GM21619 (cell line): ENCODE results near the gene TMEM170B.
"Not testable (repeated sequence)": the region's sequence is repeated elsewhere in the genome, so short reads cannot be mapped to it uniquely, and the experiment has no call there.

Experiments used
- ATAC-seq: cut with Tn5 transposase; IDR thresholded peaks from one replicate; pipeline ENCODE4 v1.9.1; 2021; ENCODE audit not compliant: unreplicated experiment

The TMEM170B gene

DNA sequence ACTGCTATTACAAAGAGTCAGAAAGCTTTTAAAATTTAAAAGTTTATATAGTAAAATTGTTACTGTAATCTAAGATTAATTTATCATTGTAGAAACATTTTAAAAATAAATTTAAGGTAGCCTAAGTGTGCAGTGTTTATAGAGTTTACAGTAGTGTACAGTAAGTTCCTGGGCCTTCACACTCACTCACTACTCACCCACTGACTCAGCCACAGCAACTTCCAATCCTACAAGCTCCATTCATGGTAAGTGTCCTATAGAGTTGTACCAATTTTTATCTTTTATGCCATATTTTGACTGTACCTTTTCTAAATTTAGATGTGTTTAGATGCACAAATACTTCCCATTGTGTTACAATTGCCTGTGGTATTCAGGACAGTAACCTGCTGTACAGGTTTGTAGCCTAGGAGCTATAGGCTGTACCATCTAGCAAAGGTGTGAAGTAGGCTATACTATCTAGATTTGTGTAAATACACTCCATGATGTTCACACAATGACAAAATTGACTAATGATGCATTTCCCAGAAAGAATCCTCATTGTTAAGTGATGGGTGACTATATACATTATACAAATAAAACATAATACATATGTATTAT lies 10.2 kb upstream of the TMEM170B start:
- no peak for ATAC-seq

GRCh38 chr6:11528996-11529395 lies 8.6 kb upstream of the TMEM170B start:
- ATAC-seq = no peak

DNA sequence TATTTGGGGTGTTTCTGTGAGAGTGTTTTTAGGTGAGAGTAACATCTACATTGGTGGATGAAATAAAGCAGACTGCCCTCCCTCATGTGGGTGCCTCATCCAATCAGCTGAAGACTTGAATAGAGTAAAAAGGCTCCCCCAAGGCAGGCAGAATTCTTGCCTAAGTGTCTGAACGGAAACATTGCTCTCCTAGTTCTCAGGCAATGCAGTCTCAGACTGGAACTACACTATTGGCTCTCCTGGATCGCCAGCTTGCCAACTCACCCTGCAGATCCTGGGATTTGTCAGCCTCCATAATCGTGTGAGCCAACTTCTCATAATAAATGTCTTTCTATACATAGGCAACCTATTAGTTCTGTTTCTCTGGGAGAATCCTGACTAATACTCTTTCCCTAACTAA lies 5.5 kb upstream of the TMEM170B start:
- ATAC-seq = no peak

GRCh38 chr6:11534561-11534960 lies 3.0 kb upstream of the TMEM170B start:
- no peak for ATAC-seq

- ATAC-seq = no peak
Observed at GRCh38 chr6:11535801-11536230, 1.7 kb upstream of the TMEM170B start.

DNA sequence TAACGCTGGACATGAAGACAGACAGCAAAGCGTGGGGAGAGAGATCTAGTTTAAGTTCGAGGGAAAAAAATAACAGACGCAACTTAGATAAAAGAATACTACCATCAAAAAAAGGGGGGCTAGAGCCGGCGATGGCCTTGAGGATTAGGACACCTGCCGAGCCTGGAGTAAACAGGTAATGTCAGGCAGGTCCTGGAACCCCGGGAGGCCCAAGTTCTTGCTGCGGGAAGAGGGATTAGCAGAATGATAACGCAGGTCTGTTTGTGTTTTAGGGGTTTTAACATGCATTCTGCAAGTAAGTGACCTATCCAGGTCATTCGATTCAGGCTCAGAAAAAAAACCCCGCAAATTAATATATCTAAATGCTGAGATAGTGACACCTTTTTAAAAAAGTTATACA lies 754 bp upstream of the TMEM170B start:
- no peak for ATAC-seq

- ATAC-seq = peak; percentile 24
Observed at GRCh38 chr6:11538052-11538818, 686 bp downstream of the TMEM170B start.

DNA sequence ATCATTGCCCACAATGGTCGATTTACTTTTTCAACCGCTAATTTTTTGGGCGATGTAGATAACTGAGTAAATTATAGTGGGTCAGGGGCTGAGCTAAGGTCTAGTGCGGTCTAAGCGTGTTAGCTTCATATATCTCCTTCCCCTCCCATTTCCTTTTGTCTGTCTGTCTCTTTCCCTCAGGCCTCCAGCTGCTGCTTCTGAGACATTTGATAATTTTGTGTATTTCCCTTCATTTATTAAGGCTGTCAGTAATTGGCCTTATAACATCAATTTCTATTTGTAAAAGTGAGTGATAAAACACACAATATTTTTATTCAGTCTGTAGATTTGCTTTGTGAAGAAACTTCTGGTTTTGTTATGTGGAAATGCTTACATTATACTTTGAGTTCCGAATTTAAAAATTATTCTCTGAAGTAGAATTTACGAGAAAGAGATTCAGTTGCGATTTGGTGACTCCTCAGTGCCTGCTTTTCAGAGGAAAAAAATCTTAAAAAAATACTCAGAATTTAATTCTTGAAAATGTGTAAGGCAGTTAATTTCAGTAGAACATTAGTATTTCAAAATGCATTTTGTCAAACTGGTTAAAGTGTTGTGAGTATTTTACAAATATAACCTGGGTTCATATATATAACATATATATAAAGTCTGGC lies 1.4 kb downstream of the TMEM170B start:
- no peak for ATAC-seq

DNA sequence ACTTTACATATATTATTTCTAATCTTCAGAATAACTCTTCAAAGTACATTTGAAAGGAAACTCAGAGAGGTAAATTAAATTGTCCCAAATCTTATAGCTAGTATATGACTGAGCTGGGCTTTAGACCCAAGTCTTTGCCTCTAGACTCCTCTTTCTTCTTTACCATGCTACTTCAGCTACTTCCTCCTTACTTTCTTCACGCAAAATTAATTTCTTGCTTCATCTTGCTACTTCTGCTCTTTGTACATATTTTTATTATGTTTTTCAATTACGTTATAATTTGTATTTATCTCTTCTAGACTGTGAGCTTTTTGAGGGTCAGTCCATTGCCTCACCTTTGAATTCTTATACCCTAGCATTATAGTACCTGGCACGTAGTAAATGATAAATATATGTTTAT lies 5.3 kb downstream of the TMEM170B start:
- no peak for ATAC-seq

GRCh38 chr6:11543919-11544518 lies 6.5 kb downstream of the TMEM170B start:
- no peak for ATAC-seq

DNA sequence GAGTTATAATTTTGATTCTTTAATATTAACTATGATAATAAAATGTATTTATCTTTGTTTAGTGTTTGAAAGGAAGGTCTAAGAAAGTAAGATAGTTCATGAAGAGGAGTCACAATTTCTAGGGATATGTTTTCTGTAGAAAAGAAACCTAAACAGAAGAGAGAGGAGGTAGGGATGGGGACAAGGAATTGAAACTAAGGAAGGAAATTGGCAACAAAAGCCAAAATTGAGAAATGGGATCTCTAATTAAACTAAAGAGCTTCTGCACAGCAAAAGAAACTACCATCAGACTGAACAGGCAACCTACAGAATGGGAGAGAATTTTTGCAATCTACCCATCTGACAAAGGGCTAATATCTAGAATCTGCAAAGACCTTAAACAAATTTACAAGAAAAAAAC lies 10.3 kb downstream of the TMEM170B start:
- ATAC-seq = not testable (repeated sequence)

- ATAC-seq = not testable (repeated sequence)
Observed at GRCh38 chr6:11548578-11548977, 11.0 kb downstream of the TMEM170B start.

- no peak for ATAC-seq
Observed at GRCh38 chr6:11551053-11551452, 13.5 kb downstream of the TMEM170B start.

DNA sequence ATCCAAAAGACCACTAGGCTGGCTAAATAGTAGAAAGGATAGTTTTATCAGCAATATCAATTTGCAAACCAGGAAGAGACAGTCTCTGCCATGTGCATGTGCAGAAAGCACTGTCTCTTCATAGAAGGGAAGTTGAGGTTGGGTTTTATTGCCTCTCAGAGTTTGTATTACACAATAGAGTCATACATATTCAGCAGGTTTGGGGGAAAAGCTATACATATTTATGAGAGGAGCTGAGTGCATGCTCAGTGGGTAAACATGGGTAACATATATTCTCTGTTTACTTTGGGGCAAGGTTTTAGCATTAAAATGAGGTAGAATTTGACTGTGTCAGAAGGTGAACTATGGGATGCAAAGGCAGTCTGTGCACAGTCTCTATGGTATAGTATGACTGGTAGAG lies 14.9 kb downstream of the TMEM170B start:
- no peak for ATAC-seq

DNA sequence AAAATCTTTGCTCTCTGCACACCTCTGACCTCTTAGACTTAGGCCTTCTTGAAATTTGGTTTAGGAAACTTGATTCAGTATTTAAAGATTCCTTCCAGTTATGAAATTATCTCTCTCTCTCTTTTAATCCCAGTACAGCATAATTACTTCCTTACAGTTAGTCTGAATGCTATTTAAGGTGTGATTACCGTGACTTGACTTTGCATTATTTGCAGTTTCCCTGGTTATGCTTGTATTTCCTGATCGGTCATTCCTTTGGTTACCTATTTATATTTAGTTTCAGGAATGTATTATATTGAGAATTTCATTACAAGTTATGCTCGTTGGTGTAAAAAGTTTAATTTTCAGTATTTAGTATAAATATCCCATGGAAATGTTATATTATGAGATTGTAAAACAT lies 16.3 kb downstream of the TMEM170B start:
- no peak for ATAC-seq

- ATAC-seq = no peak
Observed at GRCh38 chr6:11556309-11556708, 18.8 kb downstream of the TMEM170B start.

DNA sequence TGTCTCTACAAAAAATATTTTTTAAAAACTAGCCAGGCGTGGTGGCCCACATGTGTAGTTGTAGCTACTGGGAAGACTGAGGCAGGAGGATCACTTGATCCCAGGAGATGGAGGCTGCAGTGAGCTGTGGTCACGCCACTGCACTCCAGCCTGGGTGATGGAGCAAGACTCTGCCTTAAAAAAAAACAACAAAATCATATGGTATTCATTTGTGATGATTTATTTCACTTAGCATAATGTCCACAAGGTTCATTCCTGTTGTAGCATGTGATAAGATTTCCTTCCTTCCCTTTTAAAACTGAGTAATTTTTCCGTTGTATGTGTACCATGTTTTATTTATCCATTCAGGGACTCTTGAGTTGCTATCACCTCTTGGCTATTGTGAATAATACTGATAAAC lies 26.2 kb downstream of the TMEM170B start:
- no peak for ATAC-seq

DNA sequence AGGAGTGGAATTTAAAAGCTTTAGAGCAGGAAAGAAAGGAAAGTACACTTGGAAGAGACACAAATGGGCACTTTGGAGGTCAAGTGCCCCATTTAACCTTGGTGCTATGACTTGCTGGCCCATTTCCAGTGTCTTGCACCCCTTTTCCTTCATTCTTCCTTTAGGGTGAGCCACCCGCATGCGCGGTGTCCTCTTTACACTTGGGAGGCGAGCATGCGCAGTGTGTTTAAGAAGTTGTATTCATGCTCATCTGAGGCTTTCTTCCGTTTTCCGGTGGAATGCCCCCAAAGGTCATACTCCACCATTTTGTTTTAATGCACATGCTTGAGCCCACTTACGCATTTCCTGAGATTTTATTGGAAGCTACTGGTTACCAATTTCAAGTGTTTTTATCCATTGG lies 29.1 kb downstream of the TMEM170B start:
- ATAC-seq = no peak

DNA sequence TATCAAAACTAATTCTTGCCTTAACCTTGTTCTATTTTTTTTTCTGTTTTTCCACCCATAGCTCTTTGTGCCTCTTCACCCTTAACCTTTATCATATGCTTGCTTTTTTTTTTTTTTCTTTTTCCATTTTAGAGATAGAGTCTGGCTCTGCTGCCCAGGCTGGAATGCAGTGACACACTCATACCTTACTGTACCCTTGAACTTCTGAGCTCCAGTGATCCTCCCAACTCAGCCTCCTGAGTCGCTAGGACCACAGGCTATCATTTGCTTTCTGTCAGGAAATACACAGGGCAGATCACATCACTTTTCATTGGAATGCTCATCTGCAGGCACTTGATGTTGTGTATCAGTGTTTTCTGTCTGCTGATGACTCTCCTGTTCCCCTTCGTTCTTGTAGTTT lies 33.5 kb downstream of the TMEM170B start:
- ATAC-seq = no peak

DNA sequence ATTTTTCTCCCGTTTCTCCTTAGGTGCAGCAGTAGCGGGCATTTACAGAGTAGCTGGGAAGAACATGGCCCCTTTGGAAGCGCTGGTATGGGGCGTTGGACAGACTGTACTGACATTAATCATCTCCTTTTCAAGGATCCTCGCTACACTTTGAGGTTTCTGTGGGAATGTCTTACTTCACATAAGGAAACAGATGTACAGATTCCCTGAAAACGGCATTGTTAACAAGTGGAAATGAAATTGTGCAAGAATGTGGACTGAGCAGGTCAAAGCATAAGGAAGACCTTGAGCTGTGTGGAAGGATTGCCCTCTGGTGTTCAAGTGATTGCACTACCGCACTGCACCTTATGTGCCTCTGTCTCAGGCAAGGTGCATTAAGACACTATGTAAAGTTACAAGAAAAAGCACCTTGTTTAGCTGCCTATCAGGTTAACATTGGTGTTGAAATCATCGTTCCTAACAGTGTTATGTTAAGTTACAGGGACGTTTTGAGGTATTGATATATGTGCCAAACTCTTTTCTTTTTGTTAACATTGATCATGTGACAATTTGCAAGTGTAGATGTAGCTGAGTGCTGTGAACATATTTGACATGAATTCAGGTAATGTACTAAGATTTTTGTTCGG lies 38.0 kb downstream of the TMEM170B start:
- ATAC-seq = peak; percentile 99

DNA sequence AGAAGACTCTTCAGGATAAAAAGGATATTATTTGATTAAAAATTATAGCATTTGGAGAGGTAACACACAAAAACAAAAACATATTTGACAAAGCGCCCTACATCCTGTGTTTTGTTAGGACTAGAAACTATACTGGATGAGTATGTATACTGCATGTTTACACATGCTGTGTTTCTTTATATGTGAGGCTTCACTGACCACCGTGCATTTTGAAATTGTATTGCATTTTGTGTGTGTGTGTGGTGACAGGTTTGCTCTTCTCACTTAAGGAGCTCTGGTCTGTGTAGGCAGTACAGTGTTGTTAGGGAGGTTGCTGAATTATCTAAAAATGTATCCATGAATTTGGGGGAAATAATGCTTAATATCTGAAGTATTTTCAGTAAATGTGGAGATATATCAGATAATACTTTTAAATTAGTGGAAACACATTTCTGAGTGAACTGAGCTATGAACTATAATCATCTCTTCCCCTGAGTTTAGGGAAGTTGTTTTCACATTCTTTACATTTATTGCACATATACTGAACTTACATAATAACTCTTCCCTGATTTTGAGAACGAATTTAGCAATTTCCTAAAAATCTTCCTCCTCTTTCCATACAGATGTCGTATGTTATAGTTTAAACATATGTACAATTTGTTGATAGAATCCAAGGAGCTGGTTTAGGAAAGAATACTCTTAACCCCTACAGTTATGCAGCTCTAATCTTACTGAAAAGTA lies 43.3 kb downstream of the TMEM170B start:
- ATAC-seq = no peak
